HG03135 (cell line): Measurements from ENCODE around the gene PFN3.

ENCODE experiments used
- ATAC-seq: cut with Tn5 transposase; IDR thresholded peaks from one replicate; pipeline ENCODE4 v1.9.1; 2021; ENCODE audit warnings: mild to moderate bottlenecking, moderate library complexity; ENCODE audit not compliant: unreplicated experiment

The PFN3 gene

GRCh38 chr5:177438468-177438867 lies 38.0 kb upstream of the PFN3 start:
- no peak for ATAC-seq

- no peak for ATAC-seq
Measured at GRCh38 chr5:177437623-177438022, 37.2 kb upstream of the PFN3 start.

- ATAC-seq = no peak
Measured at GRCh38 chr5:177435847-177436536, 35.5 kb upstream of the PFN3 start.

- ATAC-seq = no peak
Measured at GRCh38 chr5:177434942-177435738, 34.7 kb upstream of the PFN3 start.

- ATAC-seq = no peak
Measured at GRCh38 chr5:177434437-177434836, 34.0 kb upstream of the PFN3 start.

- ATAC-seq = no peak
Measured at GRCh38 chr5:177433658-177434217, 33.3 kb upstream of the PFN3 start.

GRCh38 chr5:177432839-177433657 lies 32.6 kb upstream of the PFN3 start:
- ATAC-seq = no peak

GRCh38 chr5:177432143-177432838 lies 31.8 kb upstream of the PFN3 start:
- no peak for ATAC-seq

GRCh38 chr5:177431317-177432142 lies 31.1 kb upstream of the PFN3 start:
- ATAC-seq = peak; percentile 44

GRCh38 chr5:177430972-177431316 lies 30.5 kb upstream of the PFN3 start:
- peak; percentile 0 for ATAC-seq

- no peak for ATAC-seq
Measured at GRCh38 chr5:177430140-177430951, 29.9 kb upstream of the PFN3 start.

GRCh38 chr5:177429248-177430040 lies 29.0 kb upstream of the PFN3 start:
- no peak for ATAC-seq

GRCh38 chr5:177428574-177429217 lies 28.2 kb upstream of the PFN3 start:
- no peak for ATAC-seq

- no peak for ATAC-seq
Measured at GRCh38 chr5:177427919-177428573, 27.6 kb upstream of the PFN3 start.

- no peak for ATAC-seq
Measured at GRCh38 chr5:177427211-177427822, 26.9 kb upstream of the PFN3 start.

GRCh38 chr5:177426566-177427210 lies 26.2 kb upstream of the PFN3 start, which contains the start of gene GRK6:
TSS of gene GRK6 (plus strand) at chr5:177426676. CDS start at chr5:177426846, 170 bp downstream.
- peak; percentile 6 for ATAC-seq
